Hematopoietic multipotent progenitor cell (in vitro differentiated cells): ENCODE data around the gene COL23A1. TPM values are rescaled to one million over a fixed set of nuclear protein-coding genes. Genes with fewer than 3 reads are reported as not detected.
"Not testable (repeated sequence)": the region's sequence is repeated elsewhere in the genome, so short reads cannot be mapped to it uniquely, and the experiment has no call there.

Experiments used
- DNase-seq, 3 donors: peaks; one replicate each; pipeline ENCODE4 v3.0.0-alpha.2; 2011 to 2015; ENCODE audit warnings: low read depth in 2 of 3, low spot score in 2 of 3
- total RNA-seq: library from RNA; depleted of rRNA; stranded (reverse); fragments of >200 nt; gene quantifications from one replicate; pipeline ENCODE4 v1.2.3, GENCODE V29; 2012

The COL23A1 gene
- total RNA-seq, 1 donor, result 0.27 TPM

GRCh38 chr5:178239626-178240301 is 350.4 kb downstream of the COL23A1 start:
- DNase-seq, result not testable (repeated sequence)

DNA sequence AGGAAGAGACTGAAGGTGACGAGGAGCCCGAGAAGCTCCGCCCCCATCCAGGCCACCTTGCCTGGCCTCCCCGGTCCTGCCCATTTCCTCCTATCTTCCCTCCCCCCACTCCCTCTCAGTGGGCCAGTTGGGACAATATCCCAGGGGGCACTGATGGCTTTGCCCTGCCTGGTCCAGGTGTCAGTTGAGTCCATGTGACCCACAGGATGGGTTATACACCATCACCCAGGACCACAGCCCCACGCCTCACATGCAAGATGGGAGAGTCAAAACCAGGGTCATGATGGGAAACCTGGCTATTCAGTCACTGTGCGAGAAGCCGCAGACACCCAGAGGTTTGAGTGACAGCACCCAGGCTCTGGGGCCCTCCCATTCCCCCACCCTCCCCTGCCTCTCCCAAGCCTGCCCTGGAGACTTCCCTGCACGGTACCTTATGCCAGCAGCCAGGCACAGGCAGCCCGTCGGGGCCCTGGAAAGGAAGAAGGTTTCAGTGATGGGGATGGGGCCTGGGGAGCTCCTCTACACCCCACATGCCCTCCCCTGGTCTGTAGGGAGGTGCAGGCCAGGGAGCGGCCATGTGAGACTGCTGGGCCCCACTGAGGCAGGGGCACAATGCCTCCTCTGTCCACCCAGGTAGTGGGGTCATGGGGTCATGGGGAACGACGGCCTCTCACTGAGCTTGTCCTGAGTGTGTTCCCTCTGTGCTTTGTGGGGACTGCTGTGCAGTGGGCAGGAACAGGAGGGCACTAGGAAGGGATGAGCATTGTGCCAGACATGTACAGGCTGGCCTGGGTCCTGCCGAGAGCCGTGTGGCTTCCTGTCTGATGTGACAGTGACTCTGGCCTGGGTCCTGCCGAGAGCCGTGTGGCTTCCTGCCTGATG is 351.2 kb downstream of the COL23A1 start:
- DNase-seq, result no peak

DNA sequence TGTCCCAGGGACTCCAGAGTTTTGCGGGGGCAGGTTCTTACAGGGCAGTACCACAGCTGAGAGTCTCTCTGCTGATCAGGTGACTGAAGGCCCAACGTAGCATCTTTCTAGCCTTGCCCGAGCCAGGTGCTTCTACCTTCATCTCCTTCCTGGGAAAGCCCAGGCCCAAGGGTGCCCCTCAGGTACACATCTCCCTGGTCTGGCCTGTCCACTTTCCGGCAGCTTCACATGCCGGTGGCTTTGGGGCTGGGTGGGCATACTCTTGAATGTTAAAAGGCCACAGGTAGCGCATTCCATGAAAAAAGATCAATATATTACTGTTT is 351.9 kb downstream of the COL23A1 start:
- DNase-seq, result no peak

DNA sequence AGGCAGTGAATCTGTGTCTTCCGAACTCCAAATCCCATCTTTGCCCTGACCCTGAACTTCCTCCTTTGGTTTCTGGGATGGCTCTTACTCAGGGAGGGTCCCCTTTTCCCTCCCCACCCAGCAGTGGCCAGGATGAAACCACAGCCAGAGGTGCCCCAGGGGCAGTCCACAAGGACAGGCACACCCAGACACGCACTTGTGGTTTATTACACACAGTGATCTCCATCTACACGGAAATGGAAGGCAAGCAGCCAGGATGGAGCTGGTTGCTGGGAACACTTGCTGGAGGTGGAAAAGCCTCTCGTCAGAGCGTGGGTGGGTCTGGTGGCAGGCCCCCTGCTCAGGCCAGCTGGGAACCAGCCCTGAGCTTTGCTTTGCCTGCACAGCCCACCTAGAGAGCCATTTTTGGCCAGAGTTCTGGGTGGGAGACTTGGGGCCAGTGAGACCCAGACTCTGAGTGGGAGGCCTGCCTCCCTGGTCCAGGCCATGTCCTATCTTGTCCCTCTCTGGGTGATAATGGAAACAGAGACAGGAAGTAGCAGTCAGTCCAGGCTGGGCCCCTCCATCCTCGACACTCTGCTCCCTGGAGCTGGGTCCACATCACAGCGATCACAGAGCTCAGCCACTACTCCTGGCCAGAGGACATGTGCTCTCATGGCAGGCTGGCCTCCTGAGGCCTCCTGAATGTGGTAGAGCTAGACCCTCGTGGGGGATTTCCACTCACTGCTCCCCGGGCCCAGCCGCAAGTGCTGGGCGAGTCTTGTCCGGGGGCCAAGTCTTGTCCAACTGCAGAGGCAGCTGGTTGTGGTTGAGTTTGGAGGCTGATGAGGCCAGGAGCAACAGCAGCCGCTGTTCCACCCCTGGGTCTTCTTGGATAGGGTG is 352.5 kb downstream of the COL23A1 start:
- peak in 1 of 3 donors; percentile 42 for DNase-seq

DNA sequence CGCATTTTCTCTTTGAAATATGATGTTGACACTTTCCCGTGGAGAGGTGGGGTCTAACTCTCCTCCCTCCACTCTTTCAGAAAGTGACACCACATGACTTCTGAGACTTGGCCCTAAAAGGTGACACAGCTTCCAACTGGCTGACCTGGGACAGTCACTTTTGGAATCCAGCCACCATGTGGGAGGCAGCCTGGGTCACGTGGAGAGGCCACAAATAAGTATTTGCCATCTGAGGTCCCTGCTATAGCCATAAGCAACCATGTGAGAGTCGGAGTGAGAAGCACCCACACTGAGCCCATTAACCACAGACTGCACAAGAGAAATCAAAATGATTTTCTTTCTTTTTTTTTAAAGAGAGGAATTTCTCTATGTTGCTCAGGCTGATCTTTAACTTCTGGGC is 353.5 kb downstream of the COL23A1 start:
- DNase-seq, result peak in 1 of 3 donors; percentile 36

GRCh38 chr5:178236126-178236525 is 354.1 kb downstream of the COL23A1 start:
- DNase-seq, result no peak

- DNase-seq, result no peak
These were observed 354.6 kb downstream of the COL23A1 start for GRCh38 chr5:178235588-178235974.

DNA sequence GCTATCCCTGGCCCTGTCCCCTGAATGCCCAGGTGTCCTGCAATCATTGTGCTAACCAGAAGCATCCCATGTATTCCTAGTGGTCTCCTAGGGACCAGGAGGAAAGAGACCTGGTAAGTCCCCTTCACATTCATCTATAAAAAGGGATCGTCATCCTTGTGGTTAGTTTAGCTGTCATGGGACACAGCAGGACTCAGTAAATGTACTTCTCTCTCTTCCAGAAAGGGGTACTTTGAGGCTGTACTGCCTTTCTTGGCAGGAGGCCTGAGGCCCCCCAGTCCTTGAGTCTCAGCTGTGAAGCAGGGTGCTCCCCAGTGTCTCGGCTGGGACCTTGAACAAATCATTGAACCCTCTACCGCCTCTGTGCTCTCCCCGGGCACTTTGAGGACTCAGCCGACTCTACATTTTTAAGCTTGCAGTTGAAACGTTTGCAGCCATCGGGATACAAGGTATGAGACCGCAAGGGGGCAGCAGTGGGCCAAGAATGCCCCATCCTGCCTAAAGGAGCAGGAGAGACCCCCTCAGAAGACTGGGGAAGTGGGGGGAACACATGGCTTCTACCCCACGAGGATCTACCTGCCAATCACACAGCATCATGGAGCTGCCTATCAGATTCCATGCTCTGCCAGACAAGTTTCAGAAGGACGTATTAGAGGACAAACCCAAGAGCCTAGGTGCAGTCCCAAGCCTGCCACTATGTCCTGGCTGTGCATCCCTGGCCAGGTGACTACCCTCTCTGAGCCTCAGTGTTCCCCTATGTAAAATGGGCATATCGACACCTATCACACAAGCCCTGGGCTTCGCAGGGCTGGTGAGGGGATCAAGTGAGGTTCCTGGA is 355.2 kb downstream of the COL23A1 start:
- peak; percentile 49 to 89 (median 78) for DNase-seq

DNA sequence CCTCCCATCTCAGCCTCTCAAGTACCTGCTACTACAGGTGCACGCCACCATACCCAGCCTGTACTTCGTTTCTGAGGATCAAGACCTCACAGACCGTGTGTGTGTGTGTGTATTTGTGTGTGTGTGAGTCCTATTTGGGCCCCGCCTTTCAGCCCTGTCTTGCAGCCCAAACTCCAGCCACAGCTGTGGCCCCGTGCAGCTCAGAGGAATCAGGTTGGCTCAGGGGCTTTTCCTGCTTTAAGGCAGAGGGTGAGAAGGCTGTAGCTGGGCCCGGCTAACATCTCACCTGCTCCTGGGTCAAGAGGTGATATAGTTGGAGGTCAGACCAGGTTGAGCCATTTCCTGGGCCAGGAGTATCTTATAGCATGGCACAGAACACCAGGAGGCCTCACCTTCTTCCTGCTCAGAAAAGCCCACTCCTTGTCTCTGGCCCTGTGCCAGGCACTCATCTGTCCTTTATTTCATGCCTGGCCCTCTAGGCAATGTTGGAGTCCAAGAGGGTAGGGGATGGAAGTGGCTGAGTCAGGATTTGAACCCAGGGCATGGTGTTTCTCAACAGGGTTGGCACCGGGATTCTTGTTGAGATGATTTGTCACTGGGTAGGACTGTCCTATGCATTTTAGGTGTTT is 356.0 kb downstream of the COL23A1 start:
- no peak for DNase-seq

DNA sequence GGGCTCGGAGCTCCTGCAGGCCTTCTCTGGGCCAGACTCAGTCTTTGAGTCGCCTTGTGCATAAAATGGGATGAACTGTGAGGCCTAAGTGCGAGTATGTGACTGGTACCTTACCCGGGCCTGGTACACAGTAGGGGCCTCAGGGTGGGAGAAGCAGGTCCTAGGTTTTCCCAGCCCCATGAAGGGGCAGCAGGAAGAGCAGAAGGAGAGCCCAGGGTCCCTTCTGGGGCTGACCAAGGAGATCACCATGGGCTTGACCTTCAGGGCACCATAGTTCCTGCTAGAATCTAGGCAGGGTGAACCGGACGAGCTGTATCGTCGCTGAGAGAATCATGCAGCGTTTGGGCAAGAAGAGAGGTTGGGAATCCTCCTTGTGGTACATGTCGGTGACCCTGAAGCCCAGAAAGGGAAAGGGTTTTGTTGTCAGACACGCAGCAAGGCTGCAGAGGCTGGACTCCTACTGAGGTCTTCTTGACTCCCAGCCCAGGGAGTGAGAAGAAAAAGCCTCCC is 357.2 kb downstream of the COL23A1 start:
- peak in 1 of 3 donors; percentile 31 for DNase-seq

DNA sequence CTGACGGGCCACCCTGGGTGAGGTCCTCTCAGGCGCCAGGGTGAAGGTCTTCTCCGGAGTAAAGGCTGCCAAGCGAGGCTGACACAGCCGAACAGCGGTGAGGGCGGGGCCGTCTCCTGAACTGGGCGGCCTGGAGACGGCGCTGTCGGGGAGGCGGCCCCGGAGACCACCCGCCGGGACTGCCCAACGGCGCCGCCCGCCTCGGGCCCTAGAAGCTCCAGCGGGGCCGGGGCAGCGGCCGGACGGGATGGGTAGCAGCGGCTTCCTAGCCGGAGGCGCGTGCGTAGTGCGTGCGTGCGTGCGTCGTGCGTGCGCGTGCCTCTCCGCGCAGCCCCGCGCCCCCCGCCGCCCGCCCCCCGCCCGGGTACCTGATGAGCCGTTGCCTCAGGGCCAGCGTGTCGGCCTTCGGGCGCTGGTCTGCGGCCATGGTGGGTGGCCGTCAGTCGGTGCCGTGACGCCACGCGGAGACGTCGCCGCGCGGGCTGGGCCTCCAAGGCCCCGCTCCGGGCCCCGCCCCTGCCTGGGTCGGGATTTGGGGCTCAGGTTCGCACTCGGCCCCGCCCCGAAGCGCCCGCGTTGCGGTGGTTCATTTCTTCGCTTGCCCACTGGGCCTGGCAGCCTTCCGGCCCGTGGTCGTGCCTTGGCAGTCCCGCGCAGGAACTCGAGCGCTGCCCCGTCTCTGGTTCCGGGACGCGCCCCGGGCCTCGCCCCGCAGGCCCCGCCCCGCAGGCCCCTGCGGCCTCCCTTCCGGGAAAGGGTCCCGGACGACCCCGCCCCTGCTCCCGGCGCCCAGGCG is 357.9 kb downstream of the COL23A1 start, which contains the start of gene PHYKPL:
TSS of gene PHYKPL (minus strand) at position 679 of the 796 bp plus-strand sequence. CDS start at position 427, 252 bp downstream.
- DNase-seq, result peak; percentile 52 to 73 (median 66)

GRCh38 chr5:178231539-178232123 is 358.6 kb downstream of the COL23A1 start:
- no peak for DNase-seq

DNA sequence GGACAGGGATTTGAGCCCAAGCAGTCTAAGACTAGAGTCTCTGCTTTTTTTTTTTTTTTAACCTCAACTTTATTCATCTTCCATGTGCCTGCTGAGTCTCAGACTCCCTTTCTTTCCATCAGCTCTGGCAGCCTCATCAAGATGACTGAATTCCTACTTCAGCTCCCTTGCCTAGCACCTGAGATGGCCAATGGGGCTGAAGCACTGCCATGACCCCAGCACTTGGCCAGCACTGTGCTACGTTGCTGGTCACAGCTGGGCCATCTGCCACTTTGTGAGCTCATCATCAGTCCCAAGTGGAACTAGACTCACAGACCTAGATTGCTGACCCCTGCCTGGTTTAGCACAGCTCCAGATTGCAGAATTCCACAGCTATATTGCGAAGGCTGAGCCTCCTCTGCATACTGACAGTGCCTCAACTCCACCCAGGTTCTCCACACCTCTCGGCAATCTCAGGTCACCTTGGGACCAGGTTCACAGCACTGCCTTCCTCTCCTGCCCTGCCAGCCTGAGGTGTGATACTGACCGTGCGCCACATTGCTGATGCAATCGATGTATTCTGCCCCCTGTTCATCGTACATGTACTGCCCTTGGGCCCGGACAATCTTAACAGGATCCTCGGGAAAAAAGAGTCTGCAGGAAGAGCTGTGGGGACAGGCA is 359.2 kb downstream of the COL23A1 start:
- no peak for DNase-seq

DNA sequence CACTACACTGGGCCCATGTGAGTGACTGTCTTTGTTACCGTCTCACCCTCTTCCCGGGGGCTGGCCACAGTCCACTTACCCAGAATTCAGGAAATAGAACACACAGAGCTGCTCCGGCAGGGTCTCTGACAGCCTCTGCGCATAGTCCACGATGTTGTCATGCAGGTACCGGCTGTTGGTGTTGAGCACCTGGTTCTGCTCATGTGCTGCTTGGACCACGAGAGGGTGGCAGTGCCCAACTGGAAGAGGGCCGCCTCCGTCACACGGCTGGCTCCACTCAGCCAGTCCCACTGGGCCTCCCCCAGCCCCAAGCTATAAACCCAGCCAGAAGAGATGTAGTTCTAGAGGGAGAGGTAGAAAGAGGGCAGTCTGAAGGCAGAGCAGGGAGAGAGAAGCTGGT is 360.3 kb downstream of the COL23A1 start:
- no peak for DNase-seq

GRCh38 chr5:178229111-178229510 is 361.1 kb downstream of the COL23A1 start:
- not testable (repeated sequence) for DNase-seq

DNA sequence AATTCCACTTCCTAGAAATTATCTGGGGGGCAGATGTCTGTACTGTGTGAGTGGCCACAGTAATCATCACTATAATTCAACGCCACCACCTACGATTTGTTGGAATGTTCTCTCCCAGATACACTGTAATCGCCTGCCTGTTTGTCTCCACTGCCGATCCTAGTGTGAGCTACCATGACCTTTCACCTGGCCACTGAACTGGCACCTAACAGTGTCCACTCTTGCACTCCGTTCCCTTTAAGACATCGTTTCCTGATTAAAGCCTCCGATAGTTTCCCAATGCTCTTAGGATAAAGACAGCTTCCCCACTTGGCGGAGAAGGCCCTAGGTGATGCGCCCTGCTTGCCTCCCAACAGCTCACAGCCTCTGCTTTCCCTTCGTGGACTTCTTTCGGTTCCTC is 361.6 kb downstream of the COL23A1 start:
- DNase-seq, result no peak

GRCh38 chr5:178227929-178228328 is 362.3 kb downstream of the COL23A1 start:
- DNase-seq, result no peak
